Measurements from ENCODE around the gene EPS8.

GRCh38 chr12:15786772-15787171, 2.4 kb downstream of the EPS8 start:
- TF ChIP-seq CTCF (IDR thresholded peaks at IDR 0.05; ENCODE audit: poor library complexity) (no peak), EZH2phosphoT487 (IDR thresholded peaks at IDR 0.05; ENCODE audit: low read depth, severe bottlenecking, unreplicated experiment) (no peak)
